H9 (cell line): ENCODE data around the gene L3MBTL4. TPM values are rescaled to one million over a fixed set of nuclear protein-coding genes. Genes with fewer than 3 reads are reported as not detected.

Experiments used
- DNase-seq: peaks from one replicate; pipeline ENCODE4 v3.0.0-alpha.2; 2017
- H2AFZ ChIP-seq: one replicate; pipeline ENCODE4 v1.6.1; 2013; ENCODE audit warnings: mild to moderate bottlenecking, low read length, control low read depth, moderate library complexity
- H2AK5ac ChIP-seq: 2 replicates; pipeline ENCODE4 v1.6.1; 2013; ENCODE audit warnings: low read length, control low read depth, mixed read lengths; ENCODE audit not compliant: insufficient read length
- H2BK120ac ChIP-seq: one replicate; pipeline ENCODE4 v1.6.1; 2013; ENCODE audit warnings: low read depth, mild to moderate bottlenecking, low read length, control low read depth, inconsistent platforms; ENCODE audit not compliant: poor library complexity, severe bottlenecking
- H2BK12ac ChIP-seq: 2 replicates; pipeline ENCODE4 v1.6.1; 2013; ENCODE audit warnings: low read length, control low read depth, mixed read lengths, low read depth; ENCODE audit not compliant: insufficient read length
- H2BK15ac ChIP-seq: 2 replicates; pipeline ENCODE4 v1.6.1; 2013; ENCODE audit warnings: low read depth, low read length, control low read depth
- H2BK20ac ChIP-seq: one replicate; pipeline ENCODE4 v1.6.1; 2013; ENCODE audit warnings: low read depth, mild to moderate bottlenecking, low read length, control low read depth, inconsistent platforms; ENCODE audit not compliant: poor library complexity, severe bottlenecking
- H2BK5ac ChIP-seq: 2 replicates; pipeline ENCODE4 v1.6.1; 2013; ENCODE audit warnings: low read length, control low read depth, mixed read lengths; ENCODE audit not compliant: insufficient read length
- H3K14ac ChIP-seq: 2 replicates; pipeline ENCODE4 v1.6.1; 2013; ENCODE audit warnings: low read length, control low read depth; ENCODE audit not compliant: insufficient read depth
- H3K18ac ChIP-seq: 2 replicates; pipeline ENCODE4 v1.6.1; 2013; ENCODE audit warnings: low read depth, mild to moderate bottlenecking, mixed read lengths, low read length, control low read depth; ENCODE audit not compliant: insufficient read length
- H3K23ac ChIP-seq: 2 replicates; pipeline ENCODE4 v1.6.1; 2013; ENCODE audit warnings: low read length, control low read depth, mixed read lengths, low read depth; ENCODE audit not compliant: insufficient read length
- H3K23me2 ChIP-seq: 2 replicates; pipeline ENCODE4 v1.6.1; 2013; ENCODE audit warnings: low read depth, mild to moderate bottlenecking, mixed read lengths, low read length, control low read depth; ENCODE audit not compliant: insufficient read length, poor library complexity, severe bottlenecking
- H3K27ac ChIP-seq: 2 replicates; pipeline ENCODE4 v1.5.1; 2013; ENCODE audit warnings: low read length, control low read depth, mixed read lengths, low read depth; ENCODE audit not compliant: insufficient read length
- H3K27me3 ChIP-seq: 2 replicates; pipeline ENCODE4 v1.6.1; 2013; ENCODE audit warnings: low read length, control low read depth, inconsistent platforms; ENCODE audit not compliant: insufficient read depth
- H3K4ac ChIP-seq: 2 replicates; pipeline ENCODE4 v1.6.1; 2013; ENCODE audit warnings: low read depth, mild to moderate bottlenecking, control low read depth, inconsistent platforms, low read length, moderate library complexity
- H3K4me1 ChIP-seq: 2 replicates; pipeline ENCODE4 v1.6.1; 2013; ENCODE audit warnings: low read length, control low read depth, inconsistent platforms; ENCODE audit not compliant: insufficient read depth
- H3K4me2 ChIP-seq: 2 replicates; pipeline ENCODE4 v1.6.1; 2013; ENCODE audit warnings: low read length, control low read depth, mixed read lengths; ENCODE audit not compliant: insufficient read length, insufficient read depth
- H3K56ac ChIP-seq: 2 replicates; pipeline ENCODE4 v1.6.1; 2013; ENCODE audit warnings: low read depth, mild to moderate bottlenecking, mixed read lengths, low read length, control low read depth; ENCODE audit not compliant: insufficient read length
- H3K79me1 ChIP-seq: 2 replicates; pipeline ENCODE4 v1.6.1; 2013; ENCODE audit warnings: low read depth, mild to moderate bottlenecking, moderate library complexity, low read length, control low read depth, inconsistent platforms; ENCODE audit not compliant: insufficient read depth, poor library complexity, severe bottlenecking
- H3K79me2 ChIP-seq: 2 replicates; pipeline ENCODE4 v1.6.1; 2013; ENCODE audit warnings: low read length, control low read depth, inconsistent platforms; ENCODE audit not compliant: insufficient read depth
- H3K9ac ChIP-seq: 2 replicates; pipeline ENCODE4 v1.6.1; 2013; ENCODE audit warnings: low read length, control low read depth, mixed read lengths; ENCODE audit not compliant: insufficient read length; ENCODE audit errors: extremely low read depth
- H3K9me3 ChIP-seq: one replicate; pipeline ENCODE4 v1.6.1; 2013; ENCODE audit warnings: low read depth, low read length, inconsistent platforms; ENCODE audit not compliant: control insufficient read depth
- H3T11ph ChIP-seq: one replicate; pipeline ENCODE4 v1.6.1; 2013; ENCODE audit warnings: mild to moderate bottlenecking, low read length, control low read depth, inconsistent platforms
- H4K20me1 ChIP-seq: one replicate; pipeline ENCODE4 v1.6.1; 2013; ENCODE audit not compliant: control insufficient read depth, insufficient read length, insufficient read depth
- H4K5ac ChIP-seq: 2 replicates; pipeline ENCODE4 v1.6.1; 2013; ENCODE audit warnings: low read depth, mild to moderate bottlenecking, mixed read lengths, low read length, control low read depth; ENCODE audit not compliant: insufficient read length
- H4K8ac ChIP-seq: replicated peaks from 2 replicates; pipeline ENCODE4 v1.6.1; 2013; ENCODE audit warnings: low read length, control low read depth, mixed read lengths, low read depth; ENCODE audit not compliant: insufficient read length
- H4K91ac ChIP-seq: 2 replicates; pipeline ENCODE4 v1.6.1; 2013; ENCODE audit warnings: low read depth, mild to moderate bottlenecking, moderate library complexity, mixed read lengths, low read length, control low read depth; ENCODE audit not compliant: insufficient read length
- H3K27ac Mint-ChIP-seq, 3 experiments: 2 replicates in 2 of 3; 3 replicates in 1 of 3; pipeline ENCODE4 v1.8.0; 2020 to 2021; ENCODE audit warnings: mixed read lengths in 3 of 3, mild to moderate bottlenecking in 1 of 3, moderate library complexity in 1 of 3
- H3K27me3 Mint-ChIP-seq: 2 replicates; pipeline ENCODE4 v1.8.0; 2021; ENCODE audit warnings: low read depth, mild to moderate bottlenecking, moderate library complexity, mixed read lengths
- H3K36me3 Mint-ChIP-seq, 3 experiments: 2 replicates in 2 of 3; 3 replicates in 1 of 3; pipeline ENCODE4 v1.8.0; 2020 to 2021; ENCODE audit warnings: low read depth in 3 of 3, mixed read lengths in 3 of 3; ENCODE audit not compliant: insufficient read depth in 1 of 3
- H3K4me1 Mint-ChIP-seq, 2 experiments: 2 replicates each; pipeline ENCODE4 v1.8.0; 2020; ENCODE audit warnings: mixed read lengths in 2 of 2
- H3K4me3 Mint-ChIP-seq, 2 experiments: 2 replicates in 1 of 2; 3 replicates in 1 of 2; pipeline ENCODE4 v1.8.0; 2020 to 2021; ENCODE audit warnings: mild to moderate bottlenecking in 2 of 2, mixed read lengths in 2 of 2, moderate library complexity in 1 of 2
- H3K9me3 Mint-ChIP-seq, 2 experiments: 2 replicates in 1 of 2; 3 replicates in 1 of 2; pipeline ENCODE4 v1.8.0; 2020; ENCODE audit warnings: mild to moderate bottlenecking in 2 of 2, mixed read lengths in 2 of 2, moderate library complexity in 1 of 2
- CTCF ChIP-seq: fragments of 200-600 bp; sonication (generic); conservative IDR thresholded peaks from 3 replicates; pipeline ENCODE4 v1.8.0; 2021; ENCODE audit warnings: antibody characterized with exemption, mild to moderate bottlenecking
- WGBS: extraction: QIAGEN DNeasy Blood & Tissue Kit; methylation state at CpG from one replicate; pipeline ENCODE4 v1.1.7; 2013; ENCODE audit warnings: missing lambda C conversion rate, low lambda C conversion rate, mixed read lengths; ENCODE audit not compliant: insufficient read length; ENCODE audit errors: extremely low coverage; 5-methylcytosine and 5-hydroxymethylcytosine counted together
- total RNA-seq: library from RNA; stranded (reverse); gene quantifications from 2 replicates; pipeline ENCODE4 v1.2.1, GENCODE V29; 2021

The L3MBTL4 gene
- total RNA-seq, 1 experiment from 2014 or later: 1.9 TPM

DNA sequence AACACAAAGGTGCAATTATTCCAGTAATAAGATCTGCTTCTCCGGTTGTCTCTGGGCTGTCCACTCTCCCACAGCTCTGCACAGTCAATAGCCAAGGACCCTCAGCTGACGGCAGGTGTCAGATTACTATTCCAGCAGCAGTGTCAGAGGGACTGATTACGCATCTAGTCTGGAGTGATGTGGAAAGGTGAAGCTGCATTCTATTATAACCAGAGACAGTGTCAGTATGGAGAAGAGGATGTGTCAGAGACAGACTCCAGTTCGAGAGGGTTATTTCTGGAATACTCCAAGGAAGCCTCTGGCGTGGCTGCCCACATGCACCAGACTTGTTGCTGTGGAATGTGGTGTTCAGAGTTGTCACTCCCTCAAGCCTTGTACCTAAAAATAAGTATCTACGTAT, 355.8 kb downstream of the L3MBTL4 start:
- H3K4me1 Mint-ChIP-seq: peaks cover 20 to 29% of the 10 kb centered on the region in 2 experiments

More for the DNA sequence above, 355.8 kb downstream of the L3MBTL4 start:
- Histone ChIP-seq H2BK15ac (no peak overlapping the region), H2AFZ (no peak overlapping the region), H3K4me2 (no peak overlapping the region), H3K18ac (no peak overlapping the region), H3K79me2 (no peaks in the 10 kb centered on the region), H4K20me1 (no peaks in the 10 kb centered on the region), H3K79me1 (no peaks in the 10 kb centered on the region), H2BK20ac (no peak overlapping the region), H2AK5ac (no peak overlapping the region), H3K9me3 (no peaks in the 10 kb centered on the region), H3K4me1 (peaks cover 5% of the 10 kb centered on the region), H3K9ac (no peak overlapping the region), H3T11ph (no peak overlapping the region), H2BK12ac (no peak overlapping the region), H3K27me3 (no peaks in the 10 kb centered on the region), H4K5ac (no peak overlapping the region), H2BK5ac (no peak overlapping the region), H3K23me2 (no peaks in the 10 kb centered on the region), H4K91ac (no peak overlapping the region), H4K8ac (no peak overlapping the region), H3K27ac (no peak overlapping the region), H3K23ac (no peak overlapping the region), H2BK120ac (no peak overlapping the region), H3K4ac (no peak overlapping the region), H3K14ac (no peak overlapping the region), H3K56ac (no peak overlapping the region)
- no peak overlapping the region for H3K27ac Mint-ChIP-seq
- DNase-seq: no peak
- no peaks in the 10 kb centered on the region for H3K27me3 Mint-ChIP-seq
- H3K4me3 Mint-ChIP-seq: no peak overlapping the region
- H3K36me3 Mint-ChIP-seq: no peaks in the 10 kb centered on the region
- H3K9me3 Mint-ChIP-seq: peaks cover 0 to 5% of the 10 kb centered on the region in 2 experiments; a peak in 3 of 5 replicates
- no peak for TF ChIP-seq CTCF
- WGBS: no CpG with 5 or more reads among the region's 6 CpGs
